Lung (tissue), 12 donors: Measurements from ENCODE around the gene GARNL3. TPM values are rescaled to one million over a fixed set of nuclear protein-coding genes. Genes with fewer than 3 reads are reported as not detected.

Source experiments
- ATAC-seq: fragments of 200-7000 bp; cut with Tn5 transposase; one replicate; pipeline ENCODE4 v1.9.1; 2020; ENCODE audit warnings: moderate number of reproducible peaks; ENCODE audit not compliant: insufficient read depth, low FRiP score
- DNase-seq, 3 donors: peaks; one replicate each; pipeline ENCODE4 v3.0.0-alpha.2; 2013 to 2017
- H3K27ac ChIP-seq, 2 donors: one replicate each; pipeline ENCODE4 v1.5.1; 2013; ENCODE audit warnings: mild to moderate bottlenecking in 2 of 2, moderate library complexity in 2 of 2, control low read depth in 1 of 2, inconsistent platforms in 1 of 2, low read depth in 1 of 2, low read length in 1 of 2
- H3K27me3 ChIP-seq, 3 donors: one replicate each; pipeline ENCODE4 v1.5.1; 2013; ENCODE audit warnings: low read length in 2 of 3; ENCODE audit not compliant: control insufficient read depth in 3 of 3, insufficient read depth in 3 of 3
- H3K36me3 ChIP-seq, 4 donors: one replicate each; pipeline ENCODE4 v1.5.1; 2013; ENCODE audit warnings: low read length in 4 of 4, mild to moderate bottlenecking in 1 of 4, moderate library complexity in 1 of 4; ENCODE audit not compliant: control insufficient read depth in 4 of 4, insufficient read depth in 4 of 4
- H3K4me1 ChIP-seq, 5 donors: one replicate each; pipeline ENCODE4 v1.5.1; 2013; ENCODE audit warnings: low read length in 5 of 5, mild to moderate bottlenecking in 2 of 5, moderate library complexity in 1 of 5; ENCODE audit not compliant: control insufficient read depth in 5 of 5, insufficient read depth in 5 of 5
- H3K4me3 ChIP-seq: one replicate; pipeline ENCODE4 v1.5.1; 2013; ENCODE audit warnings: mild to moderate bottlenecking, control low read depth, moderate library complexity
- H3K9ac ChIP-seq, 2 donors: one replicate each; pipeline ENCODE4 v1.5.1; 2013; ENCODE audit warnings: low read length in 2 of 2, control low read depth in 1 of 2; ENCODE audit not compliant: insufficient read depth in 1 of 2
- H3K9me3 ChIP-seq, 4 donors: one replicate each; pipeline ENCODE4 v1.5.1; 2013; ENCODE audit warnings: low read length in 3 of 4, mild to moderate bottlenecking in 1 of 4, moderate library complexity in 1 of 4; ENCODE audit not compliant: control insufficient read depth in 4 of 4, insufficient read depth in 3 of 4
- CTCF ChIP-seq: IDR thresholded peaks from 2 replicates; pipeline ENCODE4 v1.5.1; 2012; ENCODE audit warnings: mild to moderate bottlenecking; ENCODE audit errors: control extremely low read depth, extremely low read depth
- WGBS, 2 donors: extraction: QIAGEN DNeasy Blood & Tissue Kit; methylation state at CpG; one replicate each; pipeline ENCODE4 v1.1.7; 2013; 5-methylcytosine and 5-hydroxymethylcytosine counted together
- polyA plus RNA-seq, 2 donors: library from polyadenylated mRNA; stranded (reverse); fragments of 200-250 nt; gene quantifications; one replicate each; pipeline ENCODE4 v1.2.1, GENCODE V29; 2013
- total RNA-seq, 2 donors: library from RNA; depleted of rRNA in 1 of 2; stranded (reverse); fragments of >200 nt in 1 of 2; gene quantifications; one replicate each; pipeline ENCODE4 v1.2.1, GENCODE V29; 2014 to 2021
- donor health status: control.
- donor health status: control.
- donor health status: Bipolar disorder and iron deficiency.
- donor health status: healthy.
- donor health status: DM: yes; HTN: yes; CAD: no.

GARNL3 gene
- total and polyA plus RNA-seq, 4 donors: 1.5 to 31.1 (median 4.4) TPM

GRCh38 chr9:127216888-127217217 lies 47.7 kb upstream of the GARNL3 start:
- DNase-seq: no peak
- WGBS, 2 donors: 83 to 90% methylated on average over 5 of the region's 5 CpGs
- Histone ChIP-seq H3K4me3 (no peak overlapping the region), H3K9ac (no peak overlapping the region), H3K27ac (no peak overlapping the region), H3K9me3 (no peaks in the 10 kb centered on the region), H3K27me3 (no peaks in the 10 kb centered on the region), H3K36me3 (peaks cover 0 to 2% (median 0%) of the 10 kb centered on the region in 4 donors), H3K4me1 (peaks cover 0 to 14% (median 4%) of the 10 kb centered on the region in 5 donors)
- TF ChIP-seq CTCF: no peak
- no peak for ATAC-seq

DNA sequence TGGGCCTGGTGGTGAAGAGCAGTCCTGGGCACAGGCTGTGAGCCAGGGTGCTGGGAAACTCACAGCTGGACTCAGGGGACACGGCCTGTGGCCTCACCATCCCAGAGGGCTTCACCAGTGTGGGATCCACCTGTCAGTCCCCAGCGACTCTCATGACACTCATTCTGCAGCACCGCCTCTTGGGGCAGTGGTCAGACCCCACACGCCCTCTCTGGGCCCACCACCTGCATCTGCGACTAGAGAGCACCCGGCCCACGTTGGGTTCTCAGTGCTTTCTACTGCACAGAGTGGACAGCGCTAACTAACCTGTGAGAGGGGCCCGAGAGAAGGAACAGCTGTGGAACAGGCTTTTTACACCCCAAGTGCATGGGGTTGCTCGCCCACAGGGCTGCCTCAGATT lies 45.8 kb upstream of the GARNL3 start:
- no peak for ATAC-seq
- 89 to 92% methylated on average over 10 of the region's 10 CpGs for WGBS, 2 donors
- Histone ChIP-seq H3K9ac (no peak overlapping the region), H3K4me3 (no peak overlapping the region), H3K9me3 (no peaks in the 10 kb centered on the region), H3K27me3 (no peaks in the 10 kb centered on the region), H3K36me3 (peaks cover 0 to 2% (median 0%) of the 10 kb centered on the region in 4 donors), H3K4me1 (peaks cover 0 to 9% (median 4%) of the 10 kb centered on the region in 5 donors), H3K27ac (no peak overlapping the region)
- no peak for DNase-seq
- no peak for TF ChIP-seq CTCF

GRCh38 chr9:127219520-127219919 lies 45.1 kb upstream of the GARNL3 start:
- Histone ChIP-seq H3K4me1 (peaks cover 0 to 8% (median 4%) of the 10 kb centered on the region in 5 donors), H3K9ac (no peak overlapping the region), H3K36me3 (peaks cover 0 to 2% (median 0%) of the 10 kb centered on the region in 4 donors), H3K27ac (no peak overlapping the region), H3K9me3 (no peaks in the 10 kb centered on the region), H3K27me3 (no peaks in the 10 kb centered on the region), H3K4me3 (no peak overlapping the region)
- WGBS, 2 donors: 47 to 79% methylated on average over 6 of the region's 6 CpGs
- no peak for DNase-seq
- no peak for ATAC-seq
- TF ChIP-seq CTCF: no peak

- Histone ChIP-seq H3K4me3 (no peak overlapping the region), H3K36me3 (peaks cover 0 to 2% (median 0%) of the 10 kb centered on the region in 4 donors), H3K27ac (no peak overlapping the region), H3K27me3 (no peaks in the 10 kb centered on the region), H3K9ac (no peak overlapping the region), H3K9me3 (no peaks in the 10 kb centered on the region), H3K4me1 (peaks cover 0 to 8% (median 0%) of the 10 kb centered on the region in 5 donors)
- no peak for DNase-seq
- ATAC-seq: no peak
- TF ChIP-seq CTCF: no peak
- WGBS, 2 donors: 19 to 66% methylated on average over 2 of the region's 2 CpGs
These were observed 42.9 kb upstream of the GARNL3 start for GRCh38 chr9:127221695-127222094.
